SK-N-SH treated with all-trans-retinoic acid at 6 μM for 48 hours (cell line): ENCODE results near the gene KCNH4.

Source experiments
- ATAC-seq: fragments of 200-7000 bp; cut with Tn5 transposase; 3 replicates; pipeline ENCODE4 v1.9.1; 2020; ENCODE audit warnings: mild to moderate bottlenecking, moderate library complexity
- ARNTL ChIP-seq: fragments of 450-650 bp; formaldehyde crosslinking; IDR thresholded peaks from 2 replicates; pipeline ENCODE4 v1.5.0; 2020; ENCODE audit warnings: low read depth, mild to moderate bottlenecking, moderate library complexity, borderline replicate concordance
- BACH2 ChIP-seq: fragments of 250-450 bp; sonication (Bioruptor Pico); IDR thresholded peaks from 2 replicates; pipeline ENCODE4 v1.9.0; 2021; ENCODE audit warnings: mild to moderate bottlenecking, borderline replicate concordance
- CSDC2 ChIP-seq: fragments of 250-450 bp; sonication (Bioruptor Pico); IDR thresholded peaks from 2 replicates; pipeline ENCODE4 v1.5.0; 2020; ENCODE audit warnings: mild to moderate bottlenecking, moderate library complexity
- ESRRG ChIP-seq: fragments of 250-450 bp; sonication (Bioruptor Pico); IDR thresholded peaks from 2 replicates; pipeline ENCODE4 v1.6.1; 2021; ENCODE audit warnings: mild to moderate bottlenecking
- GLIS3 ChIP-seq: fragments of 250-450 bp; sonication (Bioruptor Pico); IDR thresholded peaks from 2 replicates; pipeline ENCODE4 v1.5.0; 2020; ENCODE audit warnings: mild to moderate bottlenecking, moderate library complexity
- ISL1 ChIP-seq: fragments of 250-450 bp; sonication (Bioruptor Pico); IDR thresholded peaks from 2 replicates; pipeline ENCODE4 v2.1.2; 2022; ENCODE audit warnings: mild to moderate bottlenecking, moderate library complexity
- OSR1 ChIP-seq: fragments of 250-450 bp; sonication (Bioruptor Pico); IDR thresholded peaks from 2 replicates; pipeline ENCODE4 v1.8.0; 2022; ENCODE audit warnings: moderate library complexity, mild to moderate bottlenecking, inconsistent platforms
- PPARA ChIP-seq: fragments of 250-450 bp; sonication (Bioruptor Pico); IDR thresholded peaks from 2 replicates; pipeline ENCODE4 v1.5.0; 2020; ENCODE audit warnings: mild to moderate bottlenecking, borderline replicate concordance
- RARB ChIP-seq: fragments of 250-450 bp; sonication (Bioruptor Pico); IDR thresholded peaks from 2 replicates; pipeline ENCODE4 v1.8.0; 2021; ENCODE audit warnings: mild to moderate bottlenecking, moderate library complexity
- SNAI2 ChIP-seq: fragments of 250-450 bp; sonication (Bioruptor Pico); IDR thresholded peaks from 2 replicates; pipeline ENCODE4 v1.5.0; 2020; ENCODE audit warnings: mild to moderate bottlenecking, moderate library complexity
- TCF4 ChIP-seq: fragments of 250-450 bp; sonication (Bioruptor Pico); IDR thresholded peaks from 2 replicates; pipeline ENCODE4 v1.8.0; 2021; ENCODE audit warnings: mild to moderate bottlenecking, moderate library complexity, borderline replicate concordance
- TOX ChIP-seq: fragments of 250-450 bp; sonication (Bioruptor Pico); IDR thresholded peaks from 2 replicates; pipeline ENCODE4 v1.8.0; 2021; ENCODE audit warnings: mild to moderate bottlenecking, moderate library complexity, borderline replicate concordance
- ZC3H10 ChIP-seq: fragments of 250-450 bp; sonication (Bioruptor Pico); IDR thresholded peaks from 2 replicates; pipeline ENCODE4 v1.5.1; 2021; ENCODE audit warnings: mild to moderate bottlenecking, moderate library complexity
- ZFP3 ChIP-seq: fragments of 250-450 bp; sonication (Bioruptor Pico); IDR thresholded peaks from 2 replicates; pipeline ENCODE4 v1.5.0; 2020; ENCODE audit warnings: mild to moderate bottlenecking, moderate library complexity
- ZFP30 ChIP-seq: fragments of 450-650 bp; formaldehyde crosslinking; IDR thresholded peaks from 2 replicates; pipeline ENCODE4 v1.5.0; 2022; ENCODE audit warnings: mild to moderate bottlenecking, moderate library complexity
- ZNF565 ChIP-seq: fragments of 450-650 bp; formaldehyde crosslinking; conservative IDR thresholded peaks from 2 replicates; pipeline ENCODE4 v1.5.0; 2020; ENCODE audit warnings: low read depth, mild to moderate bottlenecking, moderate library complexity
- ZNF70 ChIP-seq: fragments of 450-650 bp; formaldehyde crosslinking; IDR thresholded peaks from 2 replicates; pipeline ENCODE4 v1.5.0; 2020; ENCODE audit warnings: mild to moderate bottlenecking, moderate library complexity
- ZNF8 ChIP-seq: fragments of 450-650 bp; formaldehyde crosslinking; IDR thresholded peaks from 2 replicates; pipeline ENCODE4 v1.5.0; 2020; ENCODE audit warnings: mild to moderate bottlenecking, moderate library complexity
- TF ChIP-seq, protein P1 (sequence below): fragments of 250-450 bp; sonication (Bioruptor Pico); IDR thresholded peaks from 2 replicates; pipeline ENCODE4 v1.8.0; 2020; ENCODE audit warnings: mild to moderate bottlenecking, moderate library complexity, borderline replicate concordance
- TF ChIP-seq, protein P2 (sequence below): fragments of 250-450 bp; sonication (Bioruptor Pico); IDR thresholded peaks from 2 replicates; pipeline ENCODE4 v1.5.0; 2020; ENCODE audit warnings: mild to moderate bottlenecking, moderate library complexity
- TF ChIP-seq, protein P3 (sequence below): fragments of 250-450 bp; sonication (Bioruptor Pico); IDR thresholded peaks from 2 replicates; pipeline ENCODE4 v1.8.0; 2021; ENCODE audit warnings: low read depth, mild to moderate bottlenecking, moderate library complexity, borderline replicate concordance

The KCNH4 gene

GRCh38 chr17:42109086-42109485 is 71.9 kb downstream of the KCNH4 start:
- TF ChIP-seq TOX = no peak
- no peak for TF ChIP-seq RARB
- TF ChIP-seq, protein P1, sequence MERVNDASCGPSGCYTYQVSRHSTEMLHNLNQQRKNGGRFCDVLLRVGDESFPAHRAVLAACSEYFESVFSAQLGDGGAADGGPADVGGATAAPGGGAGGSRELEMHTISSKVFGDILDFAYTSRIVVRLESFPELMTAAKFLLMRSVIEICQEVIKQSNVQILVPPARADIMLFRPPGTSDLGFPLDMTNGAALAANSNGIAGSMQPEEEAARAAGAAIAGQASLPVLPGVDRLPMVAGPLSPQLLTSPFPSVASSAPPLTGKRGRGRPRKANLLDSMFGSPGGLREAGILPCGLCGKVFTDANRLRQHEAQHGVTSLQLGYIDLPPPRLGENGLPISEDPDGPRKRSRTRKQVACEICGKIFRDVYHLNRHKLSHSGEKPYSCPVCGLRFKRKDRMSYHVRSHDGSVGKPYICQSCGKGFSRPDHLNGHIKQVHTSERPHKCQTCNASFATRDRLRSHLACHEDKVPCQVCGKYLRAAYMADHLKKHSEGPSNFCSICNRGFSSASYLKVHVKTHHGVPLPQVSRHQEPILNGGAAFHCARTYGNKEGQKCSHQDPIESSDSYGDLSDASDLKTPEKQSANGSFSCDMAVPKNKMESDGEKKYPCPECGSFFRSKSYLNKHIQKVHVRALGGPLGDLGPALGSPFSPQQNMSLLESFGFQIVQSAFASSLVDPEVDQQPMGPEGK (CRISPR knock-in tag) = no peak
- TF ChIP-seq TCF4 (CRISPR knock-in tag) = no peak
- no peak for TF ChIP-seq ESRRG (CRISPR knock-in tag)
- no peak for TF ChIP-seq GLIS3
- TF ChIP-seq ZFP3 (CRISPR knock-in tag) = no peak
- no peak for TF ChIP-seq CSDC2 (CRISPR knock-in tag)
- TF ChIP-seq, protein P2, sequence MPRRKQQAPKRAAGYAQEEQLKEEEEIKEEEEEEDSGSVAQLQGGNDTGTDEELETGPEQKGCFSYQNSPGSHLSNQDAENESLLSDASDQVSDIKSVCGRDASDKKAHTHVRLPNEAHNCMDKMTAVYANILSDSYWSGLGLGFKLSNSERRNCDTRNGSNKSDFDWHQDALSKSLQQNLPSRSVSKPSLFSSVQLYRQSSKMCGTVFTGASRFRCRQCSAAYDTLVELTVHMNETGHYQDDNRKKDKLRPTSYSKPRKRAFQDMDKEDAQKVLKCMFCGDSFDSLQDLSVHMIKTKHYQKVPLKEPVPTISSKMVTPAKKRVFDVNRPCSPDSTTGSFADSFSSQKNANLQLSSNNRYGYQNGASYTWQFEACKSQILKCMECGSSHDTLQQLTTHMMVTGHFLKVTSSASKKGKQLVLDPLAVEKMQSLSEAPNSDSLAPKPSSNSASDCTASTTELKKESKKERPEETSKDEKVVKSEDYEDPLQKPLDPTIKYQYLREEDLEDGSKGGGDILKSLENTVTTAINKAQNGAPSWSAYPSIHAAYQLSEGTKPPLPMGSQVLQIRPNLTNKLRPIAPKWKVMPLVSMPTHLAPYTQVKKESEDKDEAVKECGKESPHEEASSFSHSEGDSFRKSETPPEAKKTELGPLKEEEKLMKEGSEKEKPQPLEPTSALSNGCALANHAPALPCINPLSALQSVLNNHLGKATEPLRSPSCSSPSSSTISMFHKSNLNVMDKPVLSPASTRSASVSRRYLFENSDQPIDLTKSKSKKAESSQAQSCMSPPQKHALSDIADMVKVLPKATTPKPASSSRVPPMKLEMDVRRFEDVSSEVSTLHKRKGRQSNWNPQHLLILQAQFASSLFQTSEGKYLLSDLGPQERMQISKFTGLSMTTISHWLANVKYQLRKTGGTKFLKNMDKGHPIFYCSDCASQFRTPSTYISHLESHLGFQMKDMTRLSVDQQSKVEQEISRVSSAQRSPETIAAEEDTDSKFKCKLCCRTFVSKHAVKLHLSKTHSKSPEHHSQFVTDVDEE = no peak
- TF ChIP-seq ARNTL (CRISPR knock-in tag) = no peak
- TF ChIP-seq PPARA (CRISPR knock-in tag) = no peak
- TF ChIP-seq ISL1 (CRISPR knock-in tag) = no peak
- no peak for TF ChIP-seq ZNF70
- TF ChIP-seq SNAI2 (CRISPR knock-in tag) = no peak
- TF ChIP-seq ZNF8 (CRISPR knock-in tag) = no peak
- no peak for TF ChIP-seq ZNF565 (CRISPR knock-in tag)
- no peak for TF ChIP-seq ZC3H10 (CRISPR knock-in tag)
- no peak for ATAC-seq

DNA sequence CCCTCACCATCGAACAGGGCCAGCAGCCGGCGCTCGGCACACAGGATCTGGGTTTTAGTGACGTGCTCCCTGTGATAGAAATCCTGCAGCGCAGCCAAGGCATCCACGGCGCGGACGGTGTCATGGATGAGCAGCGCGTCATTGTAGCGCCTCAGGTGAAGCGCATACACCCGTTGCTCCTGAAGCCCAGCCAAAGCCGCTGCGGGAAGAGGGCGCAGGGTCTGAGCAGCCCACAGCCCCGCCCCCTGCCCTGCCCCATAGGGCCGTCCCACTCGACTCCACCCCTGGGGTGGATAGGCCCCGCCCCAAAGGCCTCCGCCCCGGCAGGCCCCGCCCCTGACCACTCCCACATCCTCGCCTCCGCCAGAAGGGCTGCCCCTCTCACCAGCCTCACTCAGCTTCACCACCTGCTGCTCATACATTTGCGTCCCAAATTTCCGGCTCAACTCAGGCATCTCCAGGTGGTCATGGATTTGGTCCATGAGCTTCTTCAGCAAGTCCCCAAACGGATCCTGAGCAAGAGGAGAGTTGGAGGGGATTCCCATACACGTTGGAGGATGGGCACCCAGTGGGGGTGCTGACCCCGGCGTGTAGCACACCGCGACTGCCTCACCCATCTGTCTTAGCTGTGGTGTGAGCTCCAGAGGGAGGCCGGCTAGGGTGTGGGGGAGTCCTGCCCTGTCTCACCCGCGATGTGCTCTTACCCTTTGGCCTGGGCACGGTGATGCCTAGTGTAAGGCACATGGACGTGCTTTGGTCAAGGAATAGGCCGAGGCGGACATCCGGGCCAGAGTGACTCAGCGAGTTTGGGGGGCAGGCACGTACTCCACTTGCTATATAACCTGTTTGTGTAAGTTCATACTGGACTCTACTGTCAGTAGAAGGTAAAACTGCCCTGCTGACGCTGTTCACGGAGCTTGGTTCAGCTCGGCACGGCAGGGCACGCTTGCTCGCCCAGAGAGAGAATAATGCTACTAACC is 73.1 kb downstream of the KCNH4 start:
- peak; percentile 95 for ATAC-seq
- TF ChIP-seq SNAI2 (CRISPR knock-in tag) (no peak), BACH2 (CRISPR knock-in tag) (no peak), OSR1 (CRISPR knock-in tag) (no peak), ZC3H10 (CRISPR knock-in tag) (no peak), CSDC2 (CRISPR knock-in tag) (no peak), ZNF70 (no peak), ESRRG (CRISPR knock-in tag) (no peak), ISL1 (CRISPR knock-in tag) (no peak), ZFP3 (CRISPR knock-in tag) (no peak), RARB (no peak)
- TF ChIP-seq, protein P1 (CRISPR knock-in tag) = no peak

- no peak for ATAC-seq
- no peak for TF ChIP-seq GLIS3
- no peak for TF ChIP-seq CSDC2 (CRISPR knock-in tag)
- TF ChIP-seq ISL1 (CRISPR knock-in tag) = no peak
- TF ChIP-seq ZC3H10 (CRISPR knock-in tag) = no peak
- TF ChIP-seq ZFP30 (CRISPR knock-in tag) = no peak
- no peak for TF ChIP-seq ARNTL (CRISPR knock-in tag)
- TF ChIP-seq ESRRG (CRISPR knock-in tag) = no peak
- TF ChIP-seq OSR1 (CRISPR knock-in tag) = no peak
- TF ChIP-seq BACH2 (CRISPR knock-in tag) = no peak
- no peak for TF ChIP-seq ZNF8 (CRISPR knock-in tag)
- TF ChIP-seq ZNF565 (CRISPR knock-in tag) = no peak
- TF ChIP-seq, protein P1 (CRISPR knock-in tag) = no peak
- no peak for TF ChIP-seq TOX
- TF ChIP-seq, protein P3, sequence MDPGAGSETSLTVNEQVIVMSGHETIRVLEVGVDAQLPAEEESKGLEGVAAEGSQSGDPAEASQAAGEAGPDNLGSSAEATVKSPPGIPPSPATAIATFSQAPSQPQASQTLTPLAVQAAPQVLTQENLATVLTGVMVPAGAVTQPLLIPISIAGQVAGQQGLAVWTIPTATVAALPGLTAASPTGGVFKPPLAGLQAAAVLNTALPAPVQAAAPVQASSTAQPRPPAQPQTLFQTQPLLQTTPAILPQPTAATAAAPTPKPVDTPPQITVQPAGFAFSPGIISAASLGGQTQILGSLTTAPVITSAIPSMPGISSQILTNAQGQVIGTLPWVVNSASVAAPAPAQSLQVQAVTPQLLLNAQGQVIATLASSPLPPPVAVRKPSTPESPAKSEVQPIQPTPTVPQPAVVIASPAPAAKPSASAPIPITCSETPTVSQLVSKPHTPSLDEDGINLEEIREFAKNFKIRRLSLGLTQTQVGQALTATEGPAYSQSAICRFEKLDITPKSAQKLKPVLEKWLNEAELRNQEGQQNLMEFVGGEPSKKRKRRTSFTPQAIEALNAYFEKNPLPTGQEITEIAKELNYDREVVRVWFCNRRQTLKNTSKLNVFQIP (CRISPR knock-in tag) = no peak
These were observed 73.8 kb downstream of the KCNH4 start for GRCh38 chr17:42107124-42107523.
